Breast epithelium (tissue), 4 donors: Measurements from ENCODE around the gene MT1F. TPM values are rescaled to one million over a fixed set of nuclear protein-coding genes. Genes with fewer than 3 reads are reported as not detected.

Experiments
- DNase-seq, 2 donors: peaks; one replicate each; pipeline ENCODE4 v3.0.0-alpha.2; 2019; ENCODE audit warnings: low spot score in 2 of 2
- H3K27ac ChIP-seq, 2 donors: fragments of 200-600 bp; sonication (generic) in 1 of 2; one replicate each; pipeline ENCODE4 v1.5.1; 2016 to 2019; ENCODE audit warnings: mild to moderate bottlenecking in 1 of 2
- H3K27me3 ChIP-seq, 2 donors: fragments of 200-600 bp; sonication (generic) in 1 of 2; one replicate each; pipeline versions ENCODE4 v1.5.1 to v1.6.0; 2017 to 2019; ENCODE audit warnings: control low read depth in 1 of 2, mild to moderate bottlenecking in 1 of 2
- H3K36me3 ChIP-seq: fragments of 200-600 bp; one replicate; pipeline ENCODE4 v1.5.1; 2019
- H3K4me1 ChIP-seq, 2 donors: fragments of 200-600 bp; sonication (generic); one replicate each; pipeline ENCODE4 v1.5.1; 2016 to 2019; ENCODE audit warnings: control low read depth in 1 of 2
- H3K4me3 ChIP-seq, 3 donors: fragments of 200-600 bp; sonication (generic); 1 replicate in 2 of 3; 2 replicates in 1 of 3; pipeline ENCODE4 v1.5.1; 2016 to 2019; ENCODE audit warnings: mild to moderate bottlenecking in 3 of 3, moderate library complexity in 2 of 3
- H3K9me3 ChIP-seq, 2 donors: fragments of 200-600 bp; sonication (generic) in 1 of 2; one replicate each; pipeline ENCODE4 v1.5.1; 2016 to 2019; ENCODE audit warnings: control low read depth in 1 of 2
- POLR2A ChIP-seq: fragments of 450-650 bp; IDR thresholded peaks from one replicate; pipeline ENCODE4 v1.6.1; 2016; ENCODE audit warnings: antibody characterized with exemption, mild to moderate bottlenecking, moderate library complexity
- POLR2AphosphoS5 ChIP-seq, 3 donors: sonication (generic); formaldehyde crosslinking; IDR thresholded peaks; one replicate each; pipeline ENCODE4 v1.6.1; 2017; ENCODE audit warnings: antibody characterized with exemption in 3 of 3
- intact Hi-C: fragments of 100-400 bp; cut with DNase I; formaldehyde crosslinking; loops from one replicate; pipeline ENCODE4 v1.15.1; 2023; ENCODE audit warnings: low total_unique reads
- total RNA-seq, 3 donors: library from RNA; depleted of rRNA; stranded (reverse); fragments of >200 nt; gene quantifications; one replicate each; pipeline ENCODE4 v1.1.0, GENCODE V29; 2016
- TF ChIP-seq, protein P1 (sequence below), 3 donors: fragments of 450-650 bp; IDR thresholded peaks; one replicate each; pipeline ENCODE4 v1.5.1; 2016 to 2017; ENCODE audit warnings: antibody characterized with exemption in 3 of 3, mild to moderate bottlenecking in 3 of 3, moderate library complexity in 3 of 3

Gene MT1F
- total RNA-seq, 3 donors from 2014 or later: 9.1 to 34.0 (median 12.1) TPM

GRCh38 chr16:56628486-56629350, 29.0 kb upstream of the MT1F start:
- intact Hi-C loops: no loop called here
- TF ChIP-seq POLR2AphosphoS5 (IDR thresholded peaks at IDR 0.05) (no peak), POLR2A (no peak)
- DNase-seq: no peak
- Histone ChIP-seq H3K9me3 (no peaks in the 10 kb centered on the region), H3K27ac (peak overlapping the region; percentile 40 to 41), H3K27me3 (no peaks in the 10 kb centered on the region), H3K4me1 (no peaks in the 10 kb centered on the region), H3K36me3 (no peaks in the 10 kb centered on the region), H3K4me3 (no peak overlapping the region)

GRCh38 chr16:56629531-56629930, 28.2 kb upstream of the MT1F start:
- Histone ChIP-seq H3K36me3 (no peaks in the 10 kb centered on the region), H3K4me3 (no peak overlapping the region), H3K27ac (peak overlapping the region; percentile 40 to 41), H3K9me3 (no peaks in the 10 kb centered on the region), H3K4me1 (no peaks in the 10 kb centered on the region), H3K27me3 (no peaks in the 10 kb centered on the region)
- DNase-seq: no peak
- intact Hi-C loops: no loop called here
- no peak for TF ChIP-seq POLR2A

GRCh38 chr16:56630134-56630533, 27.6 kb upstream of the MT1F start:
- Histone ChIP-seq H3K4me1 (no peaks in the 10 kb centered on the region), H3K4me3 (no peak overlapping the region), H3K27me3 (no peaks in the 10 kb centered on the region), H3K36me3 (no peaks in the 10 kb centered on the region), H3K9me3 (no peaks in the 10 kb centered on the region), H3K27ac (no peak overlapping the region)
- intact Hi-C loops: no loop called here
- TF ChIP-seq, protein P1, sequence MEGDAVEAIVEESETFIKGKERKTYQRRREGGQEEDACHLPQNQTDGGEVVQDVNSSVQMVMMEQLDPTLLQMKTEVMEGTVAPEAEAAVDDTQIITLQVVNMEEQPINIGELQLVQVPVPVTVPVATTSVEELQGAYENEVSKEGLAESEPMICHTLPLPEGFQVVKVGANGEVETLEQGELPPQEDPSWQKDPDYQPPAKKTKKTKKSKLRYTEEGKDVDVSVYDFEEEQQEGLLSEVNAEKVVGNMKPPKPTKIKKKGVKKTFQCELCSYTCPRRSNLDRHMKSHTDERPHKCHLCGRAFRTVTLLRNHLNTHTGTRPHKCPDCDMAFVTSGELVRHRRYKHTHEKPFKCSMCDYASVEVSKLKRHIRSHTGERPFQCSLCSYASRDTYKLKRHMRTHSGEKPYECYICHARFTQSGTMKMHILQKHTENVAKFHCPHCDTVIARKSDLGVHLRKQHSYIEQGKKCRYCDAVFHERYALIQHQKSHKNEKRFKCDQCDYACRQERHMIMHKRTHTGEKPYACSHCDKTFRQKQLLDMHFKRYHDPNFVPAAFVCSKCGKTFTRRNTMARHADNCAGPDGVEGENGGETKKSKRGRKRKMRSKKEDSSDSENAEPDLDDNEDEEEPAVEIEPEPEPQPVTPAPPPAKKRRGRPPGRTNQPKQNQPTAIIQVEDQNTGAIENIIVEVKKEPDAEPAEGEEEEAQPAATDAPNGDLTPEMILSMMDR (IDR thresholded peaks at IDR 0.05): no peak
- TF ChIP-seq POLR2AphosphoS5 (IDR thresholded peaks at IDR 0.05): no peak
- no peak for TF ChIP-seq POLR2A
- DNase-seq: no peak

DNA sequence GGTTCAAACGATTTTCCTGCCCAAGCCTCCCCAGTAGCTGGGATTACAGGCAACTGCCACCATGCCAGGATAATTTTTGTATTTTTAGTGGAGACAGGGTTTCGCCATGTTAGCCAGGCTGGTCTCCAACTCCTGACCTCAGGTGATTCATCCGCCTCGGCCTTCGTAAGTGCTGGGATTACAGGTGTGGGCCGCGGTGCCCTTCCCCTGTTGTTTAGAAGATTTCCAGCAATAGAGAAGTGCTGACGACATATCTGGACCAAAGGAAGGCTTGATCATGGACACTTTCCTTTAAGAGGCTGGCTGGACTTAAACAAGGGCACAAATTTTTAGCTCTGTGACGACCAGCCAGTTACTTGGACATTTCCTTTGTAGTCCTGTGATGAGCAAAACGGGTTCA, 26.6 kb upstream of the MT1F start:
- Histone ChIP-seq H3K9me3 (no peaks in the 10 kb centered on the region), H3K36me3 (no peaks in the 10 kb centered on the region), H3K27ac (peak overlapping the region; percentile 77 to 86), H3K27me3 (no peaks in the 10 kb centered on the region), H3K4me1 (no peaks in the 10 kb centered on the region), H3K4me3 (peak overlapping the region in 2 of 3 donors; percentile 66 to 80)
- TF ChIP-seq, protein P1 (IDR thresholded peaks at IDR 0.05): no peak
- no peak for TF ChIP-seq POLR2A
- intact Hi-C loops: no loop called here
- no peak for DNase-seq

- Histone ChIP-seq H3K27ac (peak overlapping the region; percentile 77 to 86), H3K36me3 (no peaks in the 10 kb centered on the region), H3K27me3 (no peaks in the 10 kb centered on the region), H3K4me1 (no peaks in the 10 kb centered on the region), H3K4me3 (peak overlapping the region; percentile 56 to 80 (median 66)), H3K9me3 (no peaks in the 10 kb centered on the region)
- intact Hi-C loops: no loop called here
- TF ChIP-seq, protein P1 (IDR thresholded peaks at IDR 0.05): no peak
- DNase-seq: no peak
Observed at GRCh38 chr16:56631832-56632155, 26.0 kb upstream of the MT1F start.

DNA sequence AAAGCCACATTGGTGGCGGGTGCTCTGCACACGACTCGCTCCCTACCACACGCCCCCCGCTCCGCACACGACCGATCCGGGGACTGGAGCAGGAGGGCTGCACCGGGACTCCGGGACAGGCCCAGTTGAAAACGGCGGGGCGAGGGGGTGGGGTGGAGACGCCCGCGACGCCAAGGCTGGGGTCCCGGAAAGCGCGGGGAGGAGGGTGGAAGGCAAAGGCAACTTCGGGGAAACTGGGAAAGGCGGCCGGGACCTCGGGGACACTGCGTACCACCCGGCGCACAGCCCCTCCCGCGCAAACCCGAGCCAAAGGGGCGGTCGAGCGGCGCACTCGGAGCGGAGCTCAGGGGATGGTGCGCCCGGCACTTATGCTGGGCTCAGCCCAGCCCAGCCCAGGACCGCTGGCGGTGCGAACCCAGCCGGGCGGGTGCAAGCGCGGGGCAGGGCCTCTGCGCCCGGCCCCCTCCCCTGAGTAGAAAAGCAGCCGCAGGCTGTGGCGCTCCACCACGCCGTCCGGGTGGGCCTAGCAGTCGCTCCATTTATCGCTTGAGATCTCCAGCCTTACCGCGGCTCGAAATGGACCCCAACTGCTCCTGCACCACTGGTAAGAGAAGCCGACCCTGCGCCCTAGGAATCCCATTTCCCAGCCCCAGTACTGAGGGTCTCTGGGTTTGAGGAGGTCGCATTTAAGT, 25.5 kb upstream of the MT1F start, which contains the start of gene MT1M:
TSS of gene MT1M (plus strand) at position 504 of the 692 bp plus-strand sequence. CDS start at position 577, 73 bp downstream.
- intact Hi-C loops: no loop called here

More for the DNA sequence above, 25.5 kb upstream of the MT1F start, which contains the start of gene MT1M:
- no peak for DNase-seq
- H3K9me3 ChIP-seq: no peaks in the 10 kb centered on the region
- TF ChIP-seq POLR2AphosphoS5 (IDR thresholded peaks at IDR 0.05): peak; percentile 14 to 76 (median 35)
- TF ChIP-seq, protein P1 (IDR thresholded peaks at IDR 0.05): no peak
- peak within 1 kb of the TSS; percentile 77 to 86 for H3K27ac ChIP-seq
- H3K27me3 ChIP-seq: no peaks in the 10 kb centered on the region
- H3K4me1 ChIP-seq: no peaks in the 10 kb centered on the region
- no peaks in the 10 kb centered on the region for H3K36me3 ChIP-seq
- H3K4me3 ChIP-seq: peak within 1 kb of the TSS; percentile 56 to 80 (median 66)
